GM12878 (cell line): Measurements from ENCODE around the gene GGNBP2. TPM values are rescaled to one million over a fixed set of nuclear protein-coding genes. Genes with fewer than 3 reads are reported as not detected.
A peak's percentile ranks its signal among the peaks of the same experiment; 100 is the strongest.

Experiments used
- CBFB ChIP-seq: IDR thresholded peaks from 2 replicates; pipeline ENCODE4 v1.6.1; 2016; ENCODE audit warnings: antibody characterized with exemption, low read depth
- CREB1 ChIP-seq: IDR thresholded peaks from 2 replicates; pipeline ENCODE4 v1.6.1; 2012; ENCODE audit warnings: low read depth, mild to moderate bottlenecking, inconsistent platforms
- CREM ChIP-seq: IDR thresholded peaks from 2 replicates; pipeline ENCODE4 v1.6.1; 2014; ENCODE audit warnings: antibody characterized with exemption, low read depth
- EGR1 ChIP-seq, 2 experiments: IDR thresholded peaks; 1 replicate in 1 of 2; 2 replicates in 1 of 2; pipeline ENCODE4 v1.6.1; 2011 to 2012; ENCODE audit warnings: low read depth in 2 of 2, low read length in 2 of 2, borderline replicate concordance in 1 of 2, mild to moderate bottlenecking in 1 of 2, moderate library complexity in 1 of 2
- ESRRA ChIP-seq: IDR thresholded peaks from 2 replicates; pipeline ENCODE4 v1.6.1; 2012; ENCODE audit warnings: mild to moderate bottlenecking, low read length, improper control_type of control experiment
- HCFC1 ChIP-seq: fragments of 150-350 bp; IDR thresholded peaks from 2 replicates; pipeline ENCODE4 v1.6.1; 2014; ENCODE audit warnings: low read length
- HDAC2 ChIP-seq: fragments of 200-600 bp; sonication (generic); IDR thresholded peaks from 2 replicates; pipeline ENCODE4 v1.6.1; 2017
- HDAC6 ChIP-seq: fragments of 200-600 bp; sonication (generic); IDR thresholded peaks from one replicate; pipeline ENCODE4 v1.8.0; 2017; ENCODE audit warnings: antibody characterized with exemption; ENCODE audit not compliant: unreplicated experiment
- HDGF ChIP-seq: fragments of 450-650 bp; IDR thresholded peaks from 2 replicates; pipeline ENCODE4 v1.6.1; 2016; ENCODE audit warnings: antibody characterized with exemption
- MXI1 ChIP-seq: fragments of 150-350 bp; IDR thresholded peaks from 2 replicates; pipeline ENCODE4 v1.6.1; 2011; ENCODE audit warnings: low read depth, mild to moderate bottlenecking, inconsistent platforms, low read length, improper control_type of control experiment
- NFIC ChIP-seq: IDR thresholded peaks from 2 replicates; pipeline ENCODE4 v1.6.1; 2012; ENCODE audit warnings: low read depth, mild to moderate bottlenecking, inconsistent platforms, low read length, moderate library complexity
- NFXL1 ChIP-seq: fragments of 450-650 bp; IDR thresholded peaks from 2 replicates; pipeline ENCODE4 v1.6.1; 2017; ENCODE audit warnings: antibody characterized with exemption, mild to moderate bottlenecking, borderline replicate concordance
- NFYA ChIP-seq: IDR thresholded peaks from 2 replicates; pipeline ENCODE4 v1.6.1; 2011; ENCODE audit warnings: low read depth, mild to moderate bottlenecking, low read length, improper control_type of control experiment, borderline replicate concordance
- POLR2AphosphoS5 ChIP-seq: IDR thresholded peaks from 2 replicates; pipeline ENCODE4 v1.6.1; 2011; ENCODE audit warnings: mild to moderate bottlenecking, low read length, inconsistent platforms
- RAD21 ChIP-seq: IDR thresholded peaks from 2 replicates; pipeline ENCODE4 v1.6.1; 2011; ENCODE audit warnings: mild to moderate bottlenecking, low read depth, low read length, moderate library complexity; ENCODE audit not compliant: insufficient read depth
- RB1 ChIP-seq: fragments of 450-650 bp; formaldehyde crosslinking; IDR thresholded peaks from 2 replicates; pipeline ENCODE4 v1.6.1; 2017; ENCODE audit warnings: mild to moderate bottlenecking, borderline replicate concordance
- SIX5 ChIP-seq: IDR thresholded peaks from 2 replicates; pipeline ENCODE4 v1.6.1; 2011; ENCODE audit warnings: mild to moderate bottlenecking, low read depth, low read length, moderate library complexity; ENCODE audit not compliant: severe bottlenecking
- SMAD1 ChIP-seq: fragments of 450-650 bp; IDR thresholded peaks from 2 replicates; pipeline ENCODE4 v1.6.1; 2018; ENCODE audit warnings: mild to moderate bottlenecking, low read depth; ENCODE audit not compliant: partially characterized antibody
- SMAD5 ChIP-seq: IDR thresholded peaks from 2 replicates; pipeline ENCODE4 v1.6.1; 2016; ENCODE audit warnings: antibody characterized with exemption, low read depth
- SMC3 ChIP-seq: IDR thresholded peaks from 2 replicates; pipeline ENCODE4 v1.6.1; 2011; ENCODE audit warnings: low read length, improper control_type of control experiment, borderline replicate concordance
- STAT3 ChIP-seq: IDR thresholded peaks from 2 replicates; pipeline ENCODE4 v1.6.1; 2011; ENCODE audit warnings: low read depth, low read length, improper control_type of control experiment
- SUZ12 ChIP-seq: fragments of 200-600 bp; sonication (generic); IDR thresholded peaks from one replicate; pipeline ENCODE4 v1.6.1; 2018; ENCODE audit warnings: antibody characterized with exemption, mild to moderate bottlenecking; ENCODE audit not compliant: unreplicated experiment
- USF2 ChIP-seq: IDR thresholded peaks from 2 replicates; pipeline ENCODE4 v1.6.1; 2011; ENCODE audit warnings: low read depth, low read length, improper control_type of control experiment, borderline replicate concordance
- ZNF207 ChIP-seq: fragments of 450-650 bp; IDR thresholded peaks from 2 replicates; pipeline ENCODE4 v1.6.1; 2014; ENCODE audit warnings: antibody characterized with exemption, mild to moderate bottlenecking, borderline replicate concordance
- ZNF384 ChIP-seq: IDR thresholded peaks from 2 replicates; pipeline ENCODE4 v1.6.1; 2012; ENCODE audit warnings: low read depth, mild to moderate bottlenecking, low read length, improper control_type of control experiment, borderline replicate concordance
- polyA plus RNA-seq, 11 experiments: library from polyadenylated mRNA; depleted of rRNA in 4 of 11; unstranded in 6 of 11; stranded (reverse) in 5 of 11; fragments of >200 nt; fragmentation: Nextera tagmentation in 4 of 11; fragmentation: Illumina TruSeq in 1 of 11; extraction: Ambion mirVana in 4 of 11; extraction: Trizol in 1 of 11; gene quantifications; 1 replicate in 1 of 11; 2 replicates in 10 of 11; pipeline versions ENCODE4 v1.2.1 to v1.2.3, GENCODE V29; 2011 to 2016; ENCODE audit warnings: inconsistent platforms in 2 of 11, missing spikeins in 2 of 11, low read depth in 1 of 11
- total RNA-seq, 4 experiments: library from RNA; depleted of rRNA in 3 of 4; stranded (reverse); fragments of >200 nt in 3 of 4; fragmentation: Illumina TruSeq in 1 of 4; extraction: Trizol in 1 of 4; gene quantifications; 2 replicates each; pipeline versions ENCODE4 v1.2.1 to v1.2.3, GENCODE V29; 2013 to 2021
- TF ChIP-seq, protein P1 (sequence below): fragments of 450-650 bp; IDR thresholded peaks from 2 replicates; pipeline ENCODE4 v1.6.1; 2017; ENCODE audit warnings: low read depth, mild to moderate bottlenecking, moderate library complexity

GGNBP2 gene
- total and polyA plus RNA-seq, 10 of the 15 experiments (the other 5 are each of a cell fraction or from before 2014, with no cell fraction given): 36.3 to 82.0 (median 50.0) TPM

DNA sequence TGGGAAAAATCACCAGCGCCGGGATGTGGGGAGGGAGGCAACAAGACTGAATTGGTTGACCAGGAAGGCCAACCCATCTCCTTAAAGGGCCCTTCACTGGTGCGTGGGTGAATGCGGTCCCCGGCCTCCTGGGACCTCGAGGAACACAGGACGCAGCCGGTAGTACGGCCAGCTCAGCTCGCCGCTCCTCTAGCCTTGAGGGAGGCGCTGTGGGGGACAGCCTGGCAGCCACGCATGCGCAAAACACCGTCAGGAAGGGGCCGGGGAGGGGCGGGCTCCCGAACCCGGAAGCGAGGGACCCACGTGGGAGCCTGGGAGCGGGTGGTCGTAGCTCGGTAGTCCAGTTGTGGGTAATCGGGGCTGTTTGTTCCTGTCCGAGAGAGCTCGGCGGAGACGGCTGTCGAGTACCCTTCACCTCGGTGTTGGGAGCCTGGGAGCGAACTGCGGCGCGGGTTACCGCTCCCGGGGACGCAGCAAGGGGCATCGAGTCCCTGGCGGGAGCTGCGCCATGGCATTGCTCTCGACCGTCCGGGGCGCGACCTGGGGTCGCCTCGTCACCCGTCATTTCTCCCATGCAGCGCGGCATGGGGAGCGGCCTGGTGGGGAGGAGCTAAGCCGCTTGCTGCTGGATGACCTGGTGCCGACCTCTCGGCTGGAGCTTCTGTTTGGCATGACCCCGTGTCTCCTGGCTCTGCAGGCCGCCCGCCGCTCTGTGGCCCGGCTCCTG lies 56.7 kb downstream of the GGNBP2 start, which contains the start of gene MRM1 (continued):
- peak in 1 of 2 experiments; percentile 76; a peak in 2 of 3 replicates for TF ChIP-seq EGR1 (IDR thresholded peaks at IDR 0.05; ENCODE audit: borderline replicate concordance in 1 of 2, low read depth in 2 of 2, low read length in 2 of 2)
- peak; percentile 98 for TF ChIP-seq MXI1
- peak; percentile 93 for TF ChIP-seq POLR2AphosphoS5
- 0 out of 2 replicates have a peak, but pooled peaks have one; percentile 75 for TF ChIP-seq RB1
- no peak for TF ChIP-seq NFXL1
- TF ChIP-seq CBFB: no peak; the same call in 1 of the 2 replicates
- no peak for TF ChIP-seq NFYA
- peak; percentile 55 for TF ChIP-seq SMAD1
- no peak for TF ChIP-seq RAD21
- peak; percentile 35; the same call in 1 of the 2 replicates for TF ChIP-seq CREM
- TF ChIP-seq SMC3: no peak
- no peak for TF ChIP-seq HDAC2
- peak; percentile 31; the same call in 1 of the 2 replicates for TF ChIP-seq CREB1
- TF ChIP-seq NFIC: no peak
- TF ChIP-seq STAT3: no peak
- TF ChIP-seq USF2: peak; percentile 46; the same call in 1 of the 2 replicates
- no peak; the same call in 1 of the 2 replicates for TF ChIP-seq ZNF207
- TF ChIP-seq SMAD5: peak; percentile 75; the same call in 1 of the 2 replicates
- TF ChIP-seq SIX5: no peak
- TF ChIP-seq ZNF384: no peak
- no peak for TF ChIP-seq HDAC6
- no peak for TF ChIP-seq SUZ12
- no peak; the same call in 1 of the 2 replicates for TF ChIP-seq HDGF
- peak; percentile 13; the same call in 1 of the 2 replicates for TF ChIP-seq HCFC1
- TF ChIP-seq, protein P1, sequence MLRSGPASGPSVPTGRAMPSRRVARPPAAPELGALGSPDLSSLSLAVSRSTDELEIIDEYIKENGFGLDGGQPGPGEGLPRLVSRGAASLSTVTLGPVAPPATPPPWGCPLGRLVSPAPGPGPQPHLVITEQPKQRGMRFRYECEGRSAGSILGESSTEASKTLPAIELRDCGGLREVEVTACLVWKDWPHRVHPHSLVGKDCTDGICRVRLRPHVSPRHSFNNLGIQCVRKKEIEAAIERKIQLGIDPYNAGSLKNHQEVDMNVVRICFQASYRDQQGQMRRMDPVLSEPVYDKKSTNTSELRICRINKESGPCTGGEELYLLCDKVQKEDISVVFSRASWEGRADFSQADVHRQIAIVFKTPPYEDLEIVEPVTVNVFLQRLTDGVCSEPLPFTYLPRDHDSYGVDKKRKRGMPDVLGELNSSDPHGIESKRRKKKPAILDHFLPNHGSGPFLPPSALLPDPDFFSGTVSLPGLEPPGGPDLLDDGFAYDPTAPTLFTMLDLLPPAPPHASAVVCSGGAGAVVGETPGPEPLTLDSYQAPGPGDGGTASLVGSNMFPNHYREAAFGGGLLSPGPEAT: 0 out of 2 replicates have a peak, but pooled peaks have one; percentile 46
- no peak for TF ChIP-seq ESRRA
